Liver (tissue), 9 donors: ENCODE data around the gene TPBG. TPM values are rescaled to one million over a fixed set of nuclear protein-coding genes. Genes with fewer than 3 reads are reported as not detected.

ENCODE experiments used
- DNase-seq: peaks from one replicate; pipeline ENCODE4 v3.0.0-alpha.2; 2017; ENCODE audit warnings: low spot score
- H3K27ac ChIP-seq, 2 donors: one replicate each; pipeline ENCODE4 v1.7.0; 2013; ENCODE audit warnings: inconsistent platforms in 2 of 2, low read length in 2 of 2, control low read depth in 1 of 2, low read depth in 1 of 2, mild to moderate bottlenecking in 1 of 2
- H3K27me3 ChIP-seq, 4 donors: one replicate each; pipeline versions ENCODE4 v1.6.1 to v1.7.0; 2013; ENCODE audit warnings: low read length in 3 of 4, inconsistent platforms in 1 of 4, mild to moderate bottlenecking in 1 of 4, moderate library complexity in 1 of 4; ENCODE audit not compliant: control insufficient read depth in 4 of 4, insufficient read depth in 4 of 4
- H3K36me3 ChIP-seq, 4 donors: one replicate each; pipeline versions ENCODE4 v1.6.1 to v1.7.0; 2013; ENCODE audit warnings: low read length in 3 of 4, mild to moderate bottlenecking in 3 of 4, low read depth in 1 of 4, moderate library complexity in 1 of 4; ENCODE audit not compliant: control insufficient read depth in 4 of 4, insufficient read depth in 3 of 4
- H3K4me1 ChIP-seq, 4 donors: one replicate each; pipeline versions ENCODE4 v1.6.1 to v1.7.0; 2013; ENCODE audit warnings: low read length in 3 of 4, mild to moderate bottlenecking in 3 of 4, moderate library complexity in 1 of 4; ENCODE audit not compliant: control insufficient read depth in 4 of 4, insufficient read depth in 4 of 4
- H3K4me3 ChIP-seq, 3 donors: one replicate each; pipeline versions ENCODE4 v1.6.1 to v1.7.0; 2013; ENCODE audit warnings: low read length in 3 of 3, control low read depth in 1 of 3, low read depth in 1 of 3, mild to moderate bottlenecking in 1 of 3
- H3K9ac ChIP-seq, 2 donors: one replicate each; pipeline ENCODE4 v1.7.0; 2013; ENCODE audit warnings: low read length in 2 of 2, mild to moderate bottlenecking in 2 of 2, moderate library complexity in 2 of 2, control low read depth in 1 of 2, low read depth in 1 of 2
- H3K9me3 ChIP-seq, 4 donors: one replicate each; pipeline versions ENCODE4 v1.6.1 to v1.7.0; 2013; ENCODE audit warnings: low read length in 3 of 4; ENCODE audit not compliant: control insufficient read depth in 4 of 4
- CTCF ChIP-seq: fragments of 150-350 bp; IDR thresholded peaks from 2 replicates; pipeline ENCODE4 v1.5.1; 2017; ENCODE audit warnings: improper control_type of control experiment, low read depth, low read length; ENCODE audit not compliant: missing input control
- EGR1 ChIP-seq, 2 donors: IDR thresholded peaks; 2 replicates each; pipeline ENCODE4 v1.6.1; 2016 to 2018; ENCODE audit warnings: antibody characterized with exemption in 2 of 2, low read depth in 2 of 2
- FOXA1 ChIP-seq: IDR thresholded peaks from 2 replicates; pipeline ENCODE4 v1.6.1; 2016; ENCODE audit warnings: antibody characterized with exemption
- FOXA2 ChIP-seq: IDR thresholded peaks from 2 replicates; pipeline ENCODE4 v1.6.1; 2016; ENCODE audit warnings: antibody characterized with exemption
- GABPA ChIP-seq, 2 donors: IDR thresholded peaks in 1 of 2; conservative IDR thresholded peaks in 1 of 2; 2 replicates each; pipeline ENCODE4 v1.6.1; 2016; ENCODE audit warnings: antibody characterized with exemption in 2 of 2, mild to moderate bottlenecking in 1 of 2, moderate library complexity in 1 of 2
- HNF4A ChIP-seq, 2 donors: conservative IDR thresholded peaks; 2 replicates each; pipeline ENCODE4 v1.6.1; 2016; ENCODE audit warnings: antibody characterized with exemption in 2 of 2, mild to moderate bottlenecking in 2 of 2
- HNF4G ChIP-seq: IDR thresholded peaks from 2 replicates; pipeline ENCODE4 v1.6.1; 2016; ENCODE audit warnings: antibody characterized with exemption
- JUND ChIP-seq, 2 donors: IDR thresholded peaks; 2 replicates each; pipeline ENCODE4 v1.6.1; 2016; ENCODE audit warnings: antibody characterized with exemption in 2 of 2
- NR2F2 ChIP-seq: IDR thresholded peaks from 2 replicates; pipeline ENCODE4 v1.6.1; 2016; ENCODE audit warnings: antibody characterized with exemption
- RAD21 ChIP-seq, 2 donors: IDR thresholded peaks; 2 replicates each; pipeline ENCODE4 v1.6.1; 2016; ENCODE audit warnings: antibody characterized with exemption in 2 of 2, mild to moderate bottlenecking in 2 of 2
- REST ChIP-seq: IDR thresholded peaks from 2 replicates; pipeline ENCODE4 v1.6.1; 2016; ENCODE audit warnings: antibody characterized with exemption, mild to moderate bottlenecking
- RXRA ChIP-seq, 2 donors: IDR thresholded peaks; 2 replicates each; pipeline ENCODE4 v1.6.1; 2017 to 2018; ENCODE audit warnings: antibody characterized with exemption in 2 of 2, mild to moderate bottlenecking in 1 of 2
- SP1 ChIP-seq: IDR thresholded peaks from 2 replicates; pipeline ENCODE4 v1.6.1; 2018; ENCODE audit warnings: antibody characterized with exemption, mild to moderate bottlenecking
- TAF1 ChIP-seq: conservative IDR thresholded peaks from 2 replicates; pipeline ENCODE4 v1.6.1; 2016; ENCODE audit warnings: antibody characterized with exemption, mild to moderate bottlenecking
- YY1 ChIP-seq: IDR thresholded peaks from 2 replicates; pipeline ENCODE4 v1.6.1; 2016; ENCODE audit warnings: antibody characterized with exemption, mild to moderate bottlenecking
- ZBTB33 ChIP-seq: IDR thresholded peaks from 2 replicates; pipeline ENCODE4 v1.6.1; 2016; ENCODE audit warnings: antibody characterized with exemption
- WGBS: extraction: QIAGEN DNeasy Blood & Tissue Kit; methylation state at CpG from one replicate; pipeline ENCODE4 v1.1.7; 2013; 5-methylcytosine and 5-hydroxymethylcytosine counted together
- polyA plus RNA-seq, 2 donors: library from polyadenylated mRNA; stranded (reverse) in 1 of 2; unstranded in 1 of 2; fragments of 200-250 nt in 1 of 2; fragments of >200 nt in 1 of 2; fragmentation: Nextera tagmentation in 1 of 2; extraction: Ambion mirVana in 1 of 2; gene quantifications; one replicate each; pipeline versions ENCODE4 v1.2.1 to v1.2.3, GENCODE V29; 2013 to 2015
- total RNA-seq, 2 donors: library from RNA; depleted of rRNA; stranded (reverse); fragments of >200 nt; gene quantifications; one replicate each; pipeline ENCODE4 v1.2.3, GENCODE V29; 2014
- TF ChIP-seq, protein P1 (sequence below): IDR thresholded peaks from 2 replicates; pipeline ENCODE4 v1.6.1; 2016; ENCODE audit warnings: antibody characterized with exemption
- TF ChIP-seq, protein P2 (sequence below): IDR thresholded peaks from 2 replicates; pipeline ENCODE4 v1.6.1; 2016; ENCODE audit warnings: antibody characterized with exemption
- donor health status: healthy.
- donor health status: healthy.
- donor health status: healthy.
- donor health status: healthy.
- donor health status: healthy.

TPBG gene
- total and polyA plus RNA-seq, 4 donors: 0.37 to 1.3 (median 0.62) TPM

DNA sequence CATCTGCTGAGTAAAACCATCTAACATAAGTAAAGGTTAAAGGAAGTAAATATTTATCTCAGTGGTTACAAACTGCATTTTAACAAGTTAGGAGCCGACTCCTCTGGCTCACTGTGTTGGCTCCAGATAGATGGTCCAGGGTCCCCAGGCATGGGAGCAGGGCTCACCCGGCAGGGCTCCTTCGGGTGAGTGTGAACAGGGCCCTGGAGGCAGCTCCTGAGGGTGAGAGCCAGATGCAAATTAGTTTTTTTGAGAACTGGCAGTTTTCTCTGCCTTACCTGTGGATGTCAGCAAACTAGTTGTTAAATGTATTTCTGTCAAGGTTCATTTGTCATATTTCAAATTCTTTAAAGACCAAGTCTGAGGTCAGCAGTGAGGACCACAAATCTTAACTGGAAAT is 21.5 kb downstream of the TPBG start:
- peaks cover 0 to 16% (median 0%) of the 10 kb centered on the region in 4 donors for H3K27me3 ChIP-seq
- no peaks in the 10 kb centered on the region for H3K36me3 ChIP-seq
- H3K4me1 ChIP-seq: no peaks in the 10 kb centered on the region
- WGBS: 28% methylated on average over 3 of the region's 3 CpGs
- TF ChIP-seq GABPA (IDR thresholded peaks at IDR 0.05 in 1 of 2, conservative IDR thresholded peaks at IDR 0.05 in 1 of 2) (no peak), NR2F2 (no peak), CTCF (no peak), YY1 (no peak), EGR1 (IDR thresholded peaks at IDR 0.05; ENCODE audit: low read depth in 2 of 2) (no peak), FOXA1 (no peak), TAF1 (no peak), HNF4G (no peak), RXRA (IDR thresholded peaks at IDR 0.05) (no peak), FOXA2 (no peak), SP1 (no peak), RAD21 (IDR thresholded peaks at IDR 0.05) (no peak), REST (no peak), HNF4A (conservative IDR thresholded peaks at IDR 0.05) (no peak), ZBTB33 (no peak), JUND (IDR thresholded peaks at IDR 0.05) (no peak)
- TF ChIP-seq, protein P1, sequence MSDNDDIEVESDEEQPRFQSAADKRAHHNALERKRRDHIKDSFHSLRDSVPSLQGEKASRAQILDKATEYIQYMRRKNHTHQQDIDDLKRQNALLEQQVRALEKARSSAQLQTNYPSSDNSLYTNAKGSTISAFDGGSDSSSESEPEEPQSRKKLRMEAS: no peak
- TF ChIP-seq, protein P2, sequence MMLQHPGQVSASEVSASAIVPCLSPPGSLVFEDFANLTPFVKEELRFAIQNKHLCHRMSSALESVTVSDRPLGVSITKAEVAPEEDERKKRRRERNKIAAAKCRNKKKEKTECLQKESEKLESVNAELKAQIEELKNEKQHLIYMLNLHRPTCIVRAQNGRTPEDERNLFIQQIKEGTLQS: no peak
- no peak for DNase-seq
- no peaks in the 10 kb centered on the region for H3K9me3 ChIP-seq
- no peak overlapping the region for H3K4me3 ChIP-seq
- H3K27ac ChIP-seq: no peak overlapping the region
- no peak overlapping the region for H3K9ac ChIP-seq
